ENCODE measurements around the gene BIRC6.
"Not testable (repeated sequence)": the region's sequence is repeated elsewhere in the genome, so short reads cannot be mapped to it uniquely, and the experiment has no call there.

The BIRC6 gene

GRCh38 chr2:32506446-32506845 lies 149.6 kb downstream of the BIRC6 start:
- DNase-seq (ENCODE audit: low read depth in 3 of 3): no peak

- no peak for DNase-seq (ENCODE audit: low read depth in 3 of 3)
These were observed 158.1 kb downstream of the BIRC6 start for GRCh38 chr2:32514946-32515345.

- no peak for DNase-seq (ENCODE audit: low read depth in 3 of 3)
These were observed 159.7 kb downstream of the BIRC6 start for GRCh38 chr2:32516567-32516966.

- no peak for DNase-seq (ENCODE audit: low read depth in 3 of 3)
These were observed 165.9 kb downstream of the BIRC6 start for GRCh38 chr2:32522770-32523169.

- DNase-seq (ENCODE audit: low read depth in 3 of 3): no peak
These were observed 166.9 kb downstream of the BIRC6 start for GRCh38 chr2:32523686-32524085.

- DNase-seq (ENCODE audit: low read depth in 3 of 3): no peak
These were observed 175.5 kb downstream of the BIRC6 start for GRCh38 chr2:32532341-32532740.

- no peak for DNase-seq (ENCODE audit: low read depth in 3 of 3)
These were observed 176.1 kb downstream of the BIRC6 start for GRCh38 chr2:32532961-32533360.

GRCh38 chr2:32534831-32535230 lies 178.0 kb downstream of the BIRC6 start:
- no peak for DNase-seq (ENCODE audit: low read depth in 3 of 3)

GRCh38 chr2:32538735-32539134 lies 181.9 kb downstream of the BIRC6 start:
- no peak for DNase-seq (ENCODE audit: low read depth in 3 of 3)

GRCh38 chr2:32552483-32552882 lies 195.7 kb downstream of the BIRC6 start:
- DNase-seq (ENCODE audit: low read depth in 3 of 3): not testable (repeated sequence)

GRCh38 chr2:32553829-32554432 lies 197.1 kb downstream of the BIRC6 start:
- DNase-seq (ENCODE audit: low read depth in 3 of 3): no peak

GRCh38 chr2:32558492-32558891 lies 201.7 kb downstream of the BIRC6 start:
- DNase-seq (ENCODE audit: low read depth in 3 of 3): no peak

- DNase-seq (ENCODE audit: low read depth in 3 of 3): no peak
These were observed 202.3 kb downstream of the BIRC6 start for GRCh38 chr2:32559136-32559535.

GRCh38 chr2:32562906-32563305 lies 206.1 kb downstream of the BIRC6 start:
- no peak for DNase-seq (ENCODE audit: low read depth in 3 of 3)

- DNase-seq (ENCODE audit: low read depth in 3 of 3): no peak
These were observed 207.7 kb downstream of the BIRC6 start for GRCh38 chr2:32564417-32565035.

- no peak for DNase-seq (ENCODE audit: low read depth in 3 of 3)
These were observed 209.1 kb downstream of the BIRC6 start for GRCh38 chr2:32565902-32566301.

GRCh38 chr2:32572030-32572429 lies 215.2 kb downstream of the BIRC6 start:
- DNase-seq (ENCODE audit: low read depth in 3 of 3): no peak

- no peak for DNase-seq (ENCODE audit: low read depth in 3 of 3)
These were observed 215.9 kb downstream of the BIRC6 start for GRCh38 chr2:32572737-32573136.

- no peak for DNase-seq (ENCODE audit: low read depth in 3 of 3)
These were observed 235.0 kb downstream of the BIRC6 start for GRCh38 chr2:32591669-32592463.

GRCh38 chr2:32594573-32594972 lies 237.8 kb downstream of the BIRC6 start:
- no peak for DNase-seq (ENCODE audit: low read depth in 3 of 3)

- no peak for DNase-seq (ENCODE audit: low read depth in 3 of 3)
These were observed 254.5 kb downstream of the BIRC6 start for GRCh38 chr2:32611366-32611765.

GRCh38 chr2:32611771-32612170 lies 254.9 kb downstream of the BIRC6 start:
- no peak for DNase-seq (ENCODE audit: low read depth in 3 of 3)

GRCh38 chr2:32614084-32614483 lies 257.3 kb downstream of the BIRC6 start:
- no peak for DNase-seq (ENCODE audit: low read depth in 3 of 3)

Measured in stimulated activated CD4-positive, alpha-beta T cell treated with anti-CD3 and anti-CD28 coated beads, TNF-alpha, amount 100 ng/mL, for 4 hours (primary cell).